ENCODE results near the gene HLTF.
A peak's percentile ranks its signal among the peaks of the same experiment; 100 is the strongest.
"Not testable (repeated sequence)": the region's sequence is repeated elsewhere in the genome, so short reads cannot be mapped to it uniquely, and the experiment has no call there.

The HLTF gene

GRCh38 chr3:148992635-148993255 lies 93.6 kb downstream of the HLTF start:
- H3K27ac Mint-ChIP-seq: peak overlapping the region in 1 of 2 donors; percentile 51
- H3K9me3 Mint-ChIP-seq: no peaks in the 10 kb centered on the region
- DNase-seq (no peak), ATAC-seq (no peak)
- H3K27me3 Mint-ChIP-seq: no peaks in the 10 kb centered on the region
- peaks cover 24% of the 10 kb centered on the region for H3K4me1 Mint-ChIP-seq
- H3K4me3 Mint-ChIP-seq: peak overlapping the region; percentile 83 to 91

- peaks cover 23% of the 10 kb centered on the region for H3K4me1 Mint-ChIP-seq
- H3K27me3 Mint-ChIP-seq: no peaks in the 10 kb centered on the region
- H3K27ac Mint-ChIP-seq: peak overlapping the region; percentile 94 to 96
- DNase-seq (peak; percentile 36 to 46), ATAC-seq (peak; percentile 39)
- peak overlapping the region; percentile 83 to 91 for H3K4me3 Mint-ChIP-seq
- no peaks in the 10 kb centered on the region for H3K9me3 Mint-ChIP-seq
These were observed 94.2 kb downstream of the HLTF start for GRCh38 chr3:148992027-148992634.

- H3K4me1 Mint-ChIP-seq: peaks cover 23% of the 10 kb centered on the region
- no peaks in the 10 kb centered on the region for H3K9me3 Mint-ChIP-seq
- no peaks in the 10 kb centered on the region for H3K27me3 Mint-ChIP-seq
- peak; percentile 81 to 82 for DNase-seq
- peak within 1 kb of the TSS; percentile 83 to 91 for H3K4me3 Mint-ChIP-seq
- peak within 1 kb of the TSS; percentile 94 to 96 for H3K27ac Mint-ChIP-seq
- ATAC-seq: peak; percentile 91
These were observed 94.9 kb downstream of the HLTF start, which contains the start of gene GYG1 for GRCh38 chr3:148991219-148992026. GYG1 (plus strand) TSS chr3:148991540; CDS start chr3:148991641, 101 bp downstream.

- peak overlapping the region; percentile 72 to 91 for H3K4me3 Mint-ChIP-seq
- ATAC-seq: peak; percentile 52
- H3K27ac Mint-ChIP-seq: peak overlapping the region in 1 of 2 donors; percentile 8
- peaks cover 23% of the 10 kb centered on the region for H3K4me1 Mint-ChIP-seq
- DNase-seq: peak in 1 of 2 donors; percentile 30
- H3K9me3 Mint-ChIP-seq: no peaks in the 10 kb centered on the region
- no peaks in the 10 kb centered on the region for H3K27me3 Mint-ChIP-seq
These were observed 96.1 kb downstream of the HLTF start for GRCh38 chr3:148990236-148990635.

GRCh38 chr3:148987551-148987950 lies 98.8 kb downstream of the HLTF start:
- H3K27me3 Mint-ChIP-seq, DNase-seq, H3K27ac Mint-ChIP-seq, ATAC-seq, H3K9me3 Mint-ChIP-seq, H3K4me3 Mint-ChIP-seq: not testable (repeated sequence)
- peaks cover 10% of the 10 kb centered on the region for H3K4me1 Mint-ChIP-seq

GRCh38 chr3:148981273-148981672 lies 105.1 kb downstream of the HLTF start:
- H3K27ac Mint-ChIP-seq: no peak overlapping the region
- DNase-seq (no peak), ATAC-seq (no peak)
- no peaks in the 10 kb centered on the region for H3K27me3 Mint-ChIP-seq
- no peaks in the 10 kb centered on the region for H3K4me1 Mint-ChIP-seq
- H3K9me3 Mint-ChIP-seq: no peaks in the 10 kb centered on the region
- no peak overlapping the region for H3K4me3 Mint-ChIP-seq
